HG02852 (cell line): ENCODE data around the gene SEC14L5.

Experiments
- ATAC-seq: cut with Tn5 transposase; IDR thresholded peaks from one replicate; pipeline ENCODE4 v1.9.1; 2021; ENCODE audit warnings: mild to moderate bottlenecking, moderate library complexity; ENCODE audit not compliant: unreplicated experiment

The SEC14L5 gene

DNA sequence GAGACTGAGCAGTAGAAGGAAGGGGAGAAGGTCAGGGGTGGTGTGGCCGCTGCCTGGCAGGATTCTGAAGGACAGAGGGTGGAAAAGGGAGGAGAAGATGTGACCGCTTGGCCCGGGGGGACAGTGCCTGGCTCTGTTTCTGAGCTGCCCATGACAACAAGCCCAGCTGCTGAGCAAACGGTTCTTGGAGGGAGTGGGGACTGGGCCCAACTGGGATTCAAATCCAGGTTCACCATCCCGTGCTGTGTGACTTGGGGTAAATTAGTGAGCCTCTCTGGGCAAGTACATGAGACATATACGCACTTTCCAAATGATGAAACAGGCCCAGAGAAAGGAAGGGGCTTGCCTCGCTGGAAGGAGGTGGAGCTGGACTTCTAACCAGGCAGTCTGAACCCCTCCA, 23.3 kb downstream of the SEC14L5 start:
- ATAC-seq, result no peak

DNA sequence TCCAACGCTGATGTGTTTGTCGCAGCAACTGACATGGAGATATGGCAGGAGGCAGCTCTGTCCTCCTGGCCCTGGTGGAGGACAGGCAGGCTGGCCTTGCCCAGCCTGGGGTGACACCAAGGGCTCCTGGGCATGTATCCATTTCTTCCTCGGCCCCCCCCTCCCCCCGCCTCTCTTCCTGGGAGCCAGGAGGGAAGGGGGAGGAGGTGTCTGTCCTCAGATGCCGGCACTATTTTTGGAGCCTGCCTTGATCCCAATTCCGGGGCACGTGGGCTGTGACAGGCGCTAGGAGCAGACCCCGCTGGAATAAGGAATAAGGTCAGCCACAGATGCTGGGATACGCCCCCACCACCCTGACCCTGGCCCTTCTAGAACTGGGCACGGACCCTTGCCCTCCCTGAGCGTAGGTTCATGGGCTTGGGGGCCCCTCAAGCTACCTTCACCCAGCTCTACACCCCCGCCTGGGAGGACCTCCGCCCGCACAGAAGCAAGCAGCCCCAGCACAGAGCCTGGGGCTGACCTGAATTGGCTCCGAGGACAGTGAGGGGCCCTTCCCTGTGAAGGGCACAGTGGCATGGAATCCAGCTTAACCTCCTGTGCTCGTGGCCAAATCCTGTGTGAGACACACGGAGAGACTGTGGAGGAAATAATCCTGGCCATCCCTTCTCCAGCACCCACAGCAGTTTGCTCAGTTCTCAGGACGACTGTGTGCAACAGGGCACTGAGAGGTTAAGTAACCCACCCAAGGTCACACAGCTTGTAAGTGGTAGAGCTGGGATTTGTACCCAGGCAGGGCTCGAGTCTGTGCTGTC, 24.1 kb downstream of the SEC14L5 start:
- no peak for ATAC-seq

DNA sequence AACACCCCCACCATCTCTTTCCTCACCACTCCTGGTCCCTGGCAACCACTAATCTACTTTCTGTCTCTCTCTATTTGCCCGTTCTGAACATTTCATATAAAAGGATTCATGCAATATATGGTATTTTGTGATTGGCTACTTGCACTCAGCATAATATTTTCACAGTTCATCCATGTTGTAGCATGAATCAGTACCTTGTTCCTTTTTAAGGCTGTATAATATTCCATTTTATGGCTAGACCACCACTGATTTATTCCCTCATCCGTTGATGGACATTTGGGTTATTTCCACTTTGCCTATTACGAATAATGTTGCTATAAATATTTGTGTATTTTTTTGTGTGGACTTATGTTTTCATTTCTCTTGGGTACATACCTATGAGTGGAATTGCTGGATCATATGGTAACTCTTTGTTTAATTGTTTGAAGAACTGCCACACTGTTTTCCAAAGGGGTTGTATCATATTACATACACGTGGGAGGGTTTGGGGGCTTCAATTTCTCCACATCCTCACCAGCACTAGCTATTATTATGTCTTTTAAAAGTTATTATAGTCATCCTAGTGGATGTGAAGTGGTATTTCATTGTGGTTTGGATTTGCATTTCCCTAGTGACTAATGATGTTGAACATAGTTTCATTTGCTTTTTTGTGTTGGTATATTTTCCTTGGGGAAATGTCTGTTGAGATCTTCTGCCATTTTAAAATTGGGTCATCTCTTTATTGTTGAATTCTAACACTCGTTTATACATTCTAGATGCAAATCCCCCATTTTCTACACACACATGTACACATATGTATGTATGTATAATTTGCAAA, 26.3 kb downstream of the SEC14L5 start:
- no peak for ATAC-seq

DNA sequence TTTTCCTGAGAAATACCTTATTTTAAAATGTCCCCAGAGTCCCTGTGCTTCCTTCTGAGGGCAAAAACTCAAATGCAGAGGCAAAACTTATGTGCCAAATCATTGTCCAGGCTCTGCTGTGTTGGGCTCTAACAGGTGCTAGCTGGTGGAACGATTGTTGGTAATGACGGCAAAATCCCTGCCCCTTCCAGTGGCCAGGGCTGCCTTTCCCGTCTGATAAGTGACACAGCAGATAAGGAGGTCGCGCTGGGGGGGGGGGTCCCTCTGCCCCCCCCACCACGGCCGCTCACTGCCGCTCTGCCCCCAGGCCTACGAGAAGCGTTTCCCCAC, 29.1 kb downstream of the SEC14L5 start:
- no peak for ATAC-seq

DNA sequence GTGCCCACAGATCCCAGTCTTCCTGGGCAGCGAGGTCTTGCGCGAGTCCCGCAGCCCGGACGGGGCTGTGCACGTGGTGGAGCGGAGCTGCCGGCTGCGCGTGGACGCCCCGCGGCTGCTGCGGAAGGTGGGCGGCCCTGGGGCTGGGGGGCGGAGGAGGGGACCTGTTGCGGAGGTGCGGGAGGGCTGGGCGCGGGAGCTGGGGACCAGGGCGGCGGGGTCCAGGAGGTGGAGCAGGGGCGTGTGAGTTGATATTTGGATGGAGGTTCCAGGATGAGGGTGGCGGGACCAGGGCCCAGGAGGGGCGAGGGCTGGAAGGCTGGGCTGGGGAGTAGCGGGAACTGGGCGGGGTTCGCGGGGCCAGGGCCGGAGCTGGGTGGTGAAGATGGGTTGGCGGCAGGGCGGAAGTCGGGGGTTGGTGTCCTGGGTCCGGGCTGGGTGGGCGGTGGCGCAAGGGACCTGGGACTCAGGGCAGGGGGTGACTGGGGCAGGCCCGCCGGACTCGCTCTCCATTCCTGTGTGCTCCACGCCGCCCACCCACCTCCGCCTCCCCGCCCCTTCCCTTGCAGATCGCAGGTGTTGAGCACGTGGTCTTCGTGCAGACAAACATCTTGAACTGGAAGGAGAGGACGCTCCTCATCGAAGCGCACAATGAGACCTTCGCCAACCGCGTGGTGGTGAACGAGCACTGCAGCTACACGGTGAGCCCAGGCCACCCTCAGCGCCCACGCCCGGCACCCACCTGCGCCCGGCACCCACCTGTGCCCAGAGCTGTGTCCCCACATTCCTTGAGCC, 29.6 kb downstream of the SEC14L5 start:
- no peak for ATAC-seq

DNA sequence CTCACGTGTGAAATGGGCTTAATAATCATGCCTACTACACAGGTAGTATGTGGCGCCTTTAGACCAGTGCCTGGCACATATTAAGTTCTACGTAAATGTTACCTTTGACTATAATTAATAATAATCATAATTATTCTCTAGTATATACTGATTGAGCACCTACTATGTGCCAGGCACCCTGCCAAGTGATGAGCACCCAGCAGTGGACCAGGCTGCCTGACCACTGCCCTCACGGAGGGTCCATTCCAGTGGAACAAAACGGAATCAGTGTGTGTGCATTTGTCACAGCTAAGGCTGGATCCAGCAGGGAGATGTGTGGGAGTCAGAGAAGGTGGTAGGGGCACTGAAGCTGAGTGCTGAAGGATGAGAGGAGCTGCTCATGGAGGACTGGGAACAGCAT, 30.5 kb downstream of the SEC14L5 start:
- ATAC-seq, result no peak

DNA sequence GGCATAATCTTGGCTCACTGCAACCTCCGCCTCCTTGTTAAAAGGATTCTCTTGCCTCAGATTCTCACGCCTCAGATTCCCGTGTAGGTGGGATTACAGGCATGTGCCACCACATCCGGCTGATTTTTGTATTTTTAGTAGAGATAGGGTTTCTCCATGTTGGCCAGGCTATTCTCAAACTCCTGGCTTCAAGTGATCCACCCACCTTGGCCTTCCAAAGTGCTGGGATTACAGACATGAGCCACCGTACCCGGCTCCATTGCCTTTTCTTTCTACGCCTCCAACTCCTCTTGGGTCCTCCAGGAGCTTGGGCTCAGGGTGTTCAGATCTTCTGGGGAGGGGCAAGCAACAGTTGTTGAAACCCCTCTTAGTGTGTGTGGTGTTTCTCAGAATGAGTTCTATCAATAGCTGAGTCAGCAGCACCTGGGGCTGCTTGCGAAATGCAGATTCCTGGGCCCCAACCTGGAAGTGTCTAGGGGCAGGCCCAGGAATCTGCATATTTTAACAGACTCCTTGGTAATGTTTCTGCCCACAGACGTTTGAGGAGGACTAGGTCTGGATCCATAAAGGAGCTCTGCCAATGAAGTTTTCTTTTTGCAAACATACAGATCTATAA, 31.4 kb downstream of the SEC14L5 start:
- no peak for ATAC-seq

DNA sequence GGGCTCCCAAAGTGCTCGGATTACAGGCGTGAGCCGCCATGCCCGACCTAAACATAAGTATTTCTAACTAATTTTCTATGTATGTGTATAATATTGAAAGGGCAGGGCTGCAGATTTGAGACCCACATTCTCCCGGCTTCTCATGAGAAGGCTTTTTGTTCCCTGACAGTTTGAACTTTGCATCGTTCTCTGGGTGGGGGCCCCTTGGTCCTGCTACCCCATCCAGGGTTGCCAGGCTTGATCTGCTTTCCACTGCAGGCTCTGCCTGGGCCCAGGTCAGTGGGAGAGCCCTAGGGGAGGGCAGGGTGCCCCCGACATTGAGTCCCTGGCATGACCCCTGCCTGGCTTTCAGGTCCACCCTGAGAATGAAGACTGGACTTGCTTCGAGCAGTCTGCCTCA, 32.3 kb downstream of the SEC14L5 start:
- no peak for ATAC-seq

DNA sequence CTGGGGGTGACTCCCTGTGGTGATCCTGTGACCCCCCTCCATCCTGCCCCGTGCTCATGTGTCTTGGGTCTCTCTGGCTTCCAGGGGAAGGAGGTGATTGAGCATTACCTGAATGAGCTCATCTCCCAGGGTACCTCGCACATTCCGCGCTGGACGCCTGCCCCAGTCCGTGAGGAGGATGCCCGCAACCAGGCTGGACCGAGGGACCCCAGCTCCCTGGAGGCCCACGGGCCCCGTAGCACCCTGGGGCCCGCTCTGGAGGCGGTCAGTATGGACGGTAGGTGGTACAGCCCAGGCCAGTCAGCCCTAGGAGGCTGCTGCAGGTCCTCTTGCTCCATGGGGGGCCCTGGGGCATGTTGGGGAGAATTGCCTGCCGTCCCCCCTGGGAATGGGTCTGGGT, 33.6 kb downstream of the SEC14L5 start:
- no peak for ATAC-seq

DNA sequence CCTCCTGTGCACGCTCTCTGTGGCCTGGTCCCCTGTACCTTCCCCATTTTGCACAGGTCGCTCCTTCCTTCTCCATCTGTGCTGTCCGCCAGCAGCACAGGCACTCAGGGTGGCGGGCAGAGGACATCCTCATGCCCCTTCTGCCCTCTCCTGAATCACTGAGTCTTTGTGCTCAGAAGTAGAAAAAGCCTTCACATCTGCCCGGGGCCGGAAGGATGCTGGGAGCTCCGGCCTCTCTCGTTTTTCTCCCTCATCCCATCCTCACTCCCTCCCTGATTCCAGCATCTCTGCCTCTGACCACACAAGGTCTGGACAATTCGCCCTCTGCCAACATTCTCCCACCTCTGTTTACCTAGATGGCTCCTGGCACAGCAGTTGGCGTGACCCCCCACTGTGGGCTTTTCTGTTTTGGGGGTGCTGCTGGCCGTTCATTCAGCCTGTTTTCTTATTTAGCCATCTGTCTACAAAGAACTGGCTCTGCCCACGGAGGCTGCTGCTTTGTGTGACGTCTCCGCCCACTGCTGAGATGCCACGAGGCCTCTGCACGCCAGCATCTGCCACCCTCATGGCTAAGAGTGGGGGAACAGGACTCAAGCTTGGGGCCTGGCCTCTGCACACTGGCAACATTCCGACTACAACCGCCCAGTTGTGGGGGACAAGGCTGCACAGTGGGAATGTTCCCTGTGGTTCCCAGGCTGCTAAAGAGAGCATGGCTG, 36.7 kb downstream of the SEC14L5 start:
- no peak for ATAC-seq

DNA sequence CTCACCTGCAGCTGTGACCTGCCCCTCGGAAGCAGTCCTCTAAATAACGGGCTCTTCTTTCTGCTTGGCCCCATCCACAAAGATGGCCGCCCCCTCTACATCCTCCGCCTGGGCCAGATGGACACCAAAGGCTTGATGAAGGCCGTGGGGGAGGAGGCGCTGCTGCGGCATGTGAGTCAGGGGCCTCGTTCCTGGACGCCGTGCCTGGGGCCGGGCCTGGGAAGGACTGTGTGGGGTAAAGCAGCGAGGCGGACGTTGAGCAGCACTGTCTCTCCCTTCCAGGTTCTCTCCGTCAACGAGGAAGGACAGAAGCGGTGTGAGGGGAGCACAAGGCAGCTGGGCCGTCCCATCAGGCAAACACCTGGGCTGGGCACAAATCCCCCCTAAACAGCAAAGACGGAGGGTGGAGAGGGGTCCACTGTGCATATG, 42.5 kb downstream of the SEC14L5 start:
- ATAC-seq, result no peak

DNA sequence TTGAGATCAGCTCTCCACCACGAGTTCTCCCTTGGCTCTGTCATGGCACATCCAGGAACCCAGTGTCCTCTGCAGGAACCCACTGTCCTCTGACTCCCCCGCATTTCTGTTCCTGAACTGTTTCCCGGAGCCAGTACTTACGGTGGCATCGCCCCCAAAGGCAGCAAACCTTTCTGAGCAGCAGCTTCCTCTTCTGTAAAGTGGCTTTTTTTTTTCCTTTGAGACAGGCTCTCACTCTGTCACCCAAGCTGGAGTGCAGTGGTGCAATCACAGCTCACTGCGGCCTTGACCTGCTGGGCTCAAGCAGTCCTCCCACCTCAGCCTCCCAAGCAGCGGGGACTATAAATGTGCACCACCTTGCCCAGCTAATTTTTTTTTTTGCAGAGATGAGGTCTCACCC, 43.4 kb downstream of the SEC14L5 start:
- ATAC-seq, result no peak

DNA sequence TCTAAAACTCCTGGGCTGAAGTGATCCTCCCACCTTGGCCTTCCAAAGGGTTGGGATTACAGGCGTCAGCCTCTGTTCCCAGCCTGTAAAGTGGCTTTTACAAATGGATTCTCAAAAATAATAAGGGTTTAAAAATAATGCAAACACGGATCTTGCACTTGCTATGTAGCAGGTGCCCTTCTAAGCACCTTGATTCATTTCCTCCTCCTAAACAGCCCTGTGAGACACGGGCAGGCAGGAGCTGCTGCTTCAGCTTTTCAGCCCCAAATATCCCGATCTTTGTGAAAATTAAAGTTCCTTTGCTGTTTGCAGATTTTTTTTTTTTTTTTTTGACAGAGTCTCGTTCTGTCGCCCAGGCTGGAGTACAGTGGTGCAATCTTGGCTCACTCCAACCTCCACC, 43.9 kb downstream of the SEC14L5 start:
- no peak for ATAC-seq

DNA sequence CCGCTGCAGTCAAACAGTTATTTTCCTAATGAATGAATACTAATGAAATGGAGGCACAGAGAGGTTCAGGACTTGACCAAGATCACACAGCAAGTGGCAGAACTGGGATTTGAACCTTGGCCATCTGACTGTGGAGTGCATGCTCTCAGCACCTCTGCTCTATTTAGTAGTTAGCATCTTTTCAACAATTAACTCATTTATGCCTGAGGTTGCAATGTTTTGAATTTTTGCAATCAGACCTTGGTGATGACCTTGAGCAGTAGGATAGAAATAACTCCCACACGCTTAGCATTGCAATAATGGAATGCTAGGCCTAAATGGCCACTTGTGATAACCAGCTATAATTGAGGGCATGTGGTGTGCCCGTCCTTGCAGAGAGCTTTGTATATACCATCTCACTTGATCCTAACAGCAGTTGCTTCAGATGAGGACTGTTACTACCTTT, 44.6 kb downstream of the SEC14L5 start:
- ATAC-seq, result no peak

DNA sequence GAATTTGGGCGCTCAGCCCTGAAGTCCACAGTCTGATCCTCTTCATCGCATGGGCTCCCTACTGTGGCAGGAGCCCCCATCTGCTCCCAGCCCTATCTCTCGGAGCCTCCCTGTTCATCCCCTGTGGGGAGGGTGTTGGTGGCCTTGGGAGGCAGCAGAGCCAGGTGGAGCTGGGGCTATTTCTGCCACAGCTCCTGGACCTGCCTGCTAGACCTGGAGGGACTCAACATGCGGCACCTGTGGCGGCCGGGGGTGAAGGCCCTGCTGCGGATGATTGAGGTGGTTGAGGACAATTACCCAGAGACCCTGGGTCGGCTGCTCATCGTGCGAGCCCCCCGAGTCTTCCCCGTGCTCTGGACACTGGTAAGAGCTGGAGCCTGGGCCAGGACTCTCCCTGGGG, 45.1 kb downstream of the SEC14L5 start:
- ATAC-seq, result no peak

DNA sequence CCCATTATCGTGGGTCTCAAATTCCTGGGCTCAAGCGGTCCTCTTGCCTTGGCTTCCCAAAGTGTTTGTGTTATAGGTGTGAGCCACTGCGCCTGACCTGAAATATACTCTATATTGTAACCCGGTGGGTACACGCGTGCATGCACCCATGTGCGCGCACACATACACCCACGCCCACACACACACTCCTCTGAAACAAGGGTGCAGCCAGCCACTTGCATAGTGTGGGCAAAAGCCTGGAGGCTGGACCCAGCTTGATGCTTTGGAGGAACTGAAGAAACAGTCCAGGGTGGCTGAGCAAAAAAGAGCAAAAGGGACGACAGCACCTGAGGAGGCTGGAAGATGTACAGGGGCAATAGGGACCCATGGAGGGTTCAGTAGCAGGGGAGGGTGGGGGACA, 45.7 kb downstream of the SEC14L5 start:
- ATAC-seq, result no peak

DNA sequence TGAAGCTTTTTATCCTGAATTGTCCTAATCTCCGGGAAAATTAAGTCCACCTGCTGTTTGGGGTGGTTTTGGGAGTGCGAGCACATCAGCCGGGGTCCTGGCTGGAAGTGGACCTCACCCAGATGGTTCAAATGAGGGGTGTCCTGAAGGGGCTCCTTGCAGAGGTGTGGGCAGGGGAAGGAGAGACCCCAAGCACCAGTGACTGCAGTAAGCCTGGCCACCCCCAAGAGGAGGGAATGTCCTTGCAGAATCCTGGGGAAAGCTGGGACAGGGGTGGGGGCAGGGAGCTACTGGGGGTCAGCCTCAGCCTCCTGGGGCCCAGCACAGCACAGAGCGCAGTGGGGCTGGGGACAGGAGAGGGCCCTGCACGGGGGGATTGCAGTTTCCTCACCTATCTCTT, 46.2 kb downstream of the SEC14L5 start:
- no peak for ATAC-seq

DNA sequence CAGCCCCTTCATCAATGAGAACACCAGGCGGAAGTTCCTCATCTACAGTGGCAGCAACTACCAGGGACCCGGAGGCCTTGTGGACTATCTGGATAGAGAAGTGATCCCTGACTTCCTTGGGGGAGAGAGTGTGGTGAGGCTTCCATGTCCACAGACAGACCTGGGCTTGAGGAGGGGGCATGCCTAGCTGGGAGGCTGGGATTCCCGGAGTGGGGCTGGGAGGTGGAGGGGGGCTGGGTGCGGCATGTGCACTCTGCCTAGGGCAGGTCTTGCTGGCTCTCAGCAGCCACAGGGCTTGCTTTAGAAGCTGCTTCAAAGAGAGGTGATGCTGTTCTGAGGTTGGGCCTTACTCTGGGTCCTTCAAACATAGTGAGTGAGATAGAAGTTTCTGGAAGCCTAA, 47.8 kb downstream of the SEC14L5 start:
- no peak for ATAC-seq

DNA sequence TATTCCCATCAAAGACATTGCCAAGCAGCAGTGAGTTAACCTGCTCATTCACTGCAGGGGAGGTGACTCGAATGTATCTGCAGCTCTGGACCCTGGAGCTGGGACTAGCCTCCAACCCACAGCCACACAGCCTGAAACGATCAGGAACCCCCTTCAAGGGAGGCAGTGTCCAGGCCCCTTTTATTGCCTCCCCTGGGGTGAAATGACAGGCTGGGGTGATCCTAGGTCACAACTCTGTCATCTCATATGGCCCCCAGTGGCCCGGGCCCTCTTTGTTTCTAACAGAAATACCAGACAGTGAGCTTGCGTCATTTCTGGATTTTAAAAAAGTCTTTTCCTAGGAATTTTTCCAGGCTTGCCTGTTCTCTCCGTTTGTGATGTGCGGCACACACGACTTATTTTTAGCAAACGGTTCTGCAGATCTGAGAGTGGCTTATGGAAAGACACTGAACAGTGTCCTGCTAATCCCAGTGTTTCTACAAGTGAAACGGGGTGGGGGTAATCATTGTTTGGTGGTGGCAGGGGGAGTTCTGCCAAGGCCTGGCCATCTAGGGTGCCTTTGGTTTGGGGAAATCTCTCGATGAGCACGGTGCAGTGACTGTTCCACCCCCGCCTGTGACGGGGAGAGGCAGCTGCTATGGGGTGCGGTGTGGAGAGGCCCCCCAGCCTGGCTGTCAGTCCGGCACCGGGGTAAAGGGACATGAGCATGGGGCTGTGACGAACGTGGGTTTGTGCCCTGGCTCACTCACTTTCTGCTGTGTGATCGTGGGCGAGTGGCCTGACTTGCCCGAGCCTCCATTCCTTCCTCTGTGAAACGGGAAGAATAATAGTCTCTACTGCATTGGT, 48.4 kb downstream of the SEC14L5 start:
- ATAC-seq, result no peak

DNA sequence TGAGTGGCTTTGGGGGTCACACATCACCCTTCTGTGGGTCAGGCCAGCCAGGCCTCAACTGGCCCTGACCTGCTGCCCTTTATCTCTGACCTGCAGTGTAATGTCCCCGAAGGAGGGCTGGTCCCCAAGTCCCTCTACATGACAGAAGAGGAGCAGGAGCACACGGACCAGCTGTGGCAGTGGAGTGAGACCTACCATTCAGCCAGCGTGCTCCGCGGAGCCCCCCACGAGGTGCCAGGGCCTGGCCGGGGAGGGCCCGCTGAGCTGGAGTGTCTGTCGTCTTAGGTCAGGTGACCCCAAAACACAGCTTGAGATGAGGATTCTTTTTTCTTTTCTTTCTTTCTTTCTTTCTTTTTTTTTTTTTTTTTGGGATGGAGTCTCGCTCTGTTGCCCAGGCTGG, 49.1 kb downstream of the SEC14L5 start:
- no peak for ATAC-seq
